Measurements from ENCODE around the gene RBM48. TPM values are rescaled to one million over a fixed set of nuclear protein-coding genes. Genes with fewer than 3 reads are reported as not detected.

Gene RBM48
- total RNA-seq, 1 donor from 2014 or later = 22.8 TPM

GRCh38 chr7:92569137-92569536, 40.5 kb downstream of the RBM48 start:
- Histone ChIP-seq H3K4me2 (no peak overlapping the region), H3F3A (ENCODE audit: low read depth) (peaks cover 4% of the 10 kb centered on the region), H2AFZ (replicated peaks) (no peak overlapping the region), H3K4me3 (no peak overlapping the region), H4K20me1 (ENCODE audit: low read depth) (no peaks in the 10 kb centered on the region), H3K9ac (no peak overlapping the region), H3K27me3 (no peaks in the 10 kb centered on the region), H3K9me3 (ENCODE audit: low read depth) (no peaks in the 10 kb centered on the region), H3K79me2 (ENCODE audit: low read depth) (no peaks in the 10 kb centered on the region), H3K27ac (no peak overlapping the region), H3K4me1 (no peaks in the 10 kb centered on the region), H3K36me3 (peaks cover 28% of the 10 kb centered on the region)
- no peak overlapping the region for H3K4me3 Mint-ChIP-seq
- H3K9me3 Mint-ChIP-seq = no peaks in the 10 kb centered on the region
- DNase-seq (ENCODE audit: low spot score) = no peak
- no peak overlapping the region for H3K27ac Mint-ChIP-seq
- no peaks in the 10 kb centered on the region for H3K27me3 Mint-ChIP-seq (ENCODE audit: insufficient read depth, low read depth)
- H3K36me3 Mint-ChIP-seq = peaks cover 18% of the 10 kb centered on the region
- no peaks in the 10 kb centered on the region for H3K4me1 Mint-ChIP-seq
- no peak for TF ChIP-seq EZH2 (IDR thresholded peaks at IDR 0.05)
- TF ChIP-seq EZH2phosphoT487 (IDR thresholded peaks at IDR 0.05) = no peak
- TF ChIP-seq, protein P1, sequence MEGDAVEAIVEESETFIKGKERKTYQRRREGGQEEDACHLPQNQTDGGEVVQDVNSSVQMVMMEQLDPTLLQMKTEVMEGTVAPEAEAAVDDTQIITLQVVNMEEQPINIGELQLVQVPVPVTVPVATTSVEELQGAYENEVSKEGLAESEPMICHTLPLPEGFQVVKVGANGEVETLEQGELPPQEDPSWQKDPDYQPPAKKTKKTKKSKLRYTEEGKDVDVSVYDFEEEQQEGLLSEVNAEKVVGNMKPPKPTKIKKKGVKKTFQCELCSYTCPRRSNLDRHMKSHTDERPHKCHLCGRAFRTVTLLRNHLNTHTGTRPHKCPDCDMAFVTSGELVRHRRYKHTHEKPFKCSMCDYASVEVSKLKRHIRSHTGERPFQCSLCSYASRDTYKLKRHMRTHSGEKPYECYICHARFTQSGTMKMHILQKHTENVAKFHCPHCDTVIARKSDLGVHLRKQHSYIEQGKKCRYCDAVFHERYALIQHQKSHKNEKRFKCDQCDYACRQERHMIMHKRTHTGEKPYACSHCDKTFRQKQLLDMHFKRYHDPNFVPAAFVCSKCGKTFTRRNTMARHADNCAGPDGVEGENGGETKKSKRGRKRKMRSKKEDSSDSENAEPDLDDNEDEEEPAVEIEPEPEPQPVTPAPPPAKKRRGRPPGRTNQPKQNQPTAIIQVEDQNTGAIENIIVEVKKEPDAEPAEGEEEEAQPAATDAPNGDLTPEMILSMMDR (IDR thresholded peaks at IDR 0.05) = no peak

DNA sequence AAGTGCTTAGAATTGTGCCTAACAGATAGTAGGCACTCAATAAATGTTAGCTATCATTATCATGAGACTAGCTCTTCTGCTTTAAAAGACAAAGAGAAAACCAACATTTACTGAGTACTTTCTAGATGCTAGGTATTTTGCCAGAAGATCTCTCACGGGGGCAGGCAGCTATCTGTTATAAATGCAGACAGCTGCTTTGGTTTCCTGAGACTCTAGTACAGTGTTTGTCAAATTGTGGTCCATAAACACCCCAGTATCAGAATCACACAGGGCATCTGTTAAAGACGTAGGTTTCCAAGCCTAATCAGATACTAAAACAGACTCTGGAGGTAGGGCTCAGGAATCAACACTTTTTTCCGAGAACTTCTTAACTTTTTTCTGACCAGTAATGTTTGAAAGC, 47.7 kb downstream of the RBM48 start:
- no peaks in the 10 kb centered on the region for H3K27me3 Mint-ChIP-seq (ENCODE audit: insufficient read depth, low read depth)
- H3K36me3 Mint-ChIP-seq = peaks cover 28% of the 10 kb centered on the region
- H3K4me3 Mint-ChIP-seq = no peak overlapping the region
- no peaks in the 10 kb centered on the region for H3K9me3 ChIP-seq (ENCODE audit: low read depth)
- H3K4me1 Mint-ChIP-seq = no peaks in the 10 kb centered on the region
- peaks cover 21% of the 10 kb centered on the region for H3F3A ChIP-seq (ENCODE audit: low read depth)
- peaks cover 15% of the 10 kb centered on the region for H4K20me1 ChIP-seq (ENCODE audit: low read depth)
- H3K9ac ChIP-seq = no peak overlapping the region
- H2AFZ ChIP-seq (replicated peaks) = no peak overlapping the region
- no peak overlapping the region for H3K27ac ChIP-seq
- H3K4me3 ChIP-seq = no peak overlapping the region
- H3K4me1 ChIP-seq = no peaks in the 10 kb centered on the region
- TF ChIP-seq EZH2phosphoT487 (IDR thresholded peaks at IDR 0.05) (no peak), EZH2 (IDR thresholded peaks at IDR 0.05) (no peak)
- TF ChIP-seq, protein P1 (IDR thresholded peaks at IDR 0.05) = no peak
- no peak for DNase-seq (ENCODE audit: low spot score)
- H3K36me3 ChIP-seq = peaks cover 58% of the 10 kb centered on the region
- no peaks in the 10 kb centered on the region for H3K27me3 ChIP-seq
- H3K9me3 Mint-ChIP-seq = no peaks in the 10 kb centered on the region
- H3K27ac Mint-ChIP-seq = no peak overlapping the region
- H3K79me2 ChIP-seq (ENCODE audit: low read depth) = peaks cover 22% of the 10 kb centered on the region
- no peak overlapping the region for H3K4me2 ChIP-seq

- Mint-ChIP-seq H3K36me3 (peaks cover 25% of the 10 kb centered on the region), H3K9me3 (peaks cover 6% of the 10 kb centered on the region), H3K4me3 (no peak overlapping the region), H3K27ac (no peak overlapping the region), H3K27me3 (ENCODE audit: insufficient read depth, low read depth) (no peaks in the 10 kb centered on the region), H3K4me1 (peaks cover 3% of the 10 kb centered on the region)
- no peak for TF ChIP-seq EZH2 (IDR thresholded peaks at IDR 0.05)
- TF ChIP-seq, protein P1 (IDR thresholded peaks at IDR 0.05) = no peak
- TF ChIP-seq EZH2phosphoT487 (IDR thresholded peaks at IDR 0.05) = no peak
- H3K4me3 ChIP-seq = no peak overlapping the region
- DNase-seq (ENCODE audit: low spot score) = no peak
- H3K9me3 ChIP-seq (ENCODE audit: low read depth) = no peaks in the 10 kb centered on the region
- no peak overlapping the region for H3K9ac ChIP-seq
- no peak overlapping the region for H3K27ac ChIP-seq
- H3K4me2 ChIP-seq = no peak overlapping the region
- peaks cover under 1% of the 10 kb centered on the region for H3F3A ChIP-seq (ENCODE audit: low read depth)
- peaks cover 17% of the 10 kb centered on the region for H3K36me3 ChIP-seq
- H3K79me2 ChIP-seq (ENCODE audit: low read depth) = peaks cover 88% of the 10 kb centered on the region
- H4K20me1 ChIP-seq (ENCODE audit: low read depth) = peaks cover 65% of the 10 kb centered on the region
- no peaks in the 10 kb centered on the region for H3K4me1 ChIP-seq
- no peak overlapping the region for H2AFZ ChIP-seq (replicated peaks)
- no peaks in the 10 kb centered on the region for H3K27me3 ChIP-seq
These were observed 54.4 kb downstream of the RBM48 start for GRCh38 chr7:92582948-92583347.

Measured in neural progenitor cell (in vitro differentiated cells).